HG02623 (cell line): Measurements from ENCODE around the gene GPATCH4.
"Not testable (repeated sequence)": the region's sequence is repeated elsewhere in the genome, so short reads cannot be mapped to it uniquely, and the experiment has no call there.

Source experiments
- ATAC-seq: cut with Tn5 transposase; IDR thresholded peaks from one replicate; pipeline ENCODE4 v1.9.1; 2021; ENCODE audit warnings: moderate library complexity; ENCODE audit not compliant: unreplicated experiment

GPATCH4 gene

GRCh38 chr1:156627313-156627880 is 26.1 kb upstream of the GPATCH4 start:
- no peak for ATAC-seq

DNA sequence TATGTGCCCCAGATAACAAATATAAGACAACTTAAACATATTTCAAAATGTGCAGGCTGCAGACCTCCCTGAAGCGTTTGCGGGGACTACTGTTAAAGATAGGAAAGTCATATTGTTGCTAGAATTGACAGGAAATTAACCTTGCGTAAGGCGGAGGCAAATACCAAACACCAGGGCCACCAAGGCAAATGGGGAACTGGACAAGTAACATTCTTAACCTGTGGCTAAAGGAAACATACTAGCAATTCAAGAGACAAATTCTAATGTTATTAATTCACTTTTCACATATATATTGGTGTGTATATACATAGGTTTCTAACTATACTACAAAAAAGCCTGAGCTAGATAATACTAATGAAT is 24.8 kb upstream of the GPATCH4 start:
- ATAC-seq, result no peak

DNA sequence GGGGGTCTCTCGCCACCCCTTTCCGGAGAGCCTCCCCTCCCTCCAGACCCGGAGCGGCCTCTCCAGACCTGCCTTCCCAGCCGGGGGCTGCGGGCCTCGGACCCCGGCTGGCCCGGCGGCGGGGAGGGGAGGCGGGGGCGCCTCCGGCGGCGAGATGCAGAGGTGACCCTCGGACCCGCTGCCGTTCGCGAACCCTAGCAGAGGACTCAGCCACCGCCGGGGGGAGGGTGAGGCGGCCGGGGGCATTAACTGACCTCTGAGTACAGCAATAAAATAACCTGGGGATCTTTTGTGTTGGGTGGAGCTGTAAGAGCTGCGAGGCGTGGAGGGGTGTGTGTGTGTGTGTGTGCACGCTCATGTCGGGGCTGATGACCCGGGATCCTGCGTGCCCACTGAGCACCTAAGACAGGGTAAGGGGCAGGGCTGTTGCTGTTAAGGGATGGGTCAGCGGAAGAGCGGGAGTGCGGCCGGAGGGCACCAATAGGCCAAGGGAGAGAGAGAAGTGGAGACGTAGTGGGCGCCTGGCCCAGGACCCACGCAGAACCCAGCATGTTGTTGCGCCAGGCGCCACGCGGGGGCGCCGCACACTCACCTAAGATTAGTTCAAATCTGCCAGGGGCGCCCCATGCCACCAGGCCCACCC is 24.3 kb upstream of the GPATCH4 start:
- ATAC-seq, result no peak

DNA sequence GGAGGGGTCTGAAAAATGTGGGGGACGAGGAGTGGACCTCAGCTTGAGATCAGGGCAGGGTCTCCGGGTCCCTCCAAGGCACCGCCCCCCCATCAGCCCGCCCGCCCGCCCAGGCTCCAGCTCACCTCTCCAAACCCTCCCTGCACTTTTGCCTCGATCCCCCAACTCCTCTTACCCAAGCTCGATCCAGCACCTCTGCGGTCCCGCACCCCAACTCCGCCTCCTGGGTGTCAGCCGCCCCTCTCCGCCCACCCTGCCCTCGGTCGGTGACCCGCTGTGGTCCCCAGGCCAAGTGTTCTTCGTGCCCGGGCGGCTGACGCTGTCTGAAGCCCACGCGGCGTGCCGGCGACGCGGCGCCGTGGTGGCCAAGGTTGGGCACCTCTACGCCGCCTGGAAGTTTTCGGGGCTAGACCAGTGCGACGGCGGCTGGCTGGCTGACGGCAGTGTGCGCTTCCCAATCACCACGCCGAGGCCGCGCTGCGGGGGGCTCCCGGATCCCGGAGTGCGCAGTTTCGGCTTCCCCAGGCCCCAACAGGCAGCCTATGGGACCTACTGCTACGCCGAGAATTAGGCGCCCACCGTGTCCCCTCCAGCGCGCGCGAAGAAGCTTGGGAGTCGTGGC is 23.6 kb upstream of the GPATCH4 start:
- ATAC-seq, result no peak

DNA sequence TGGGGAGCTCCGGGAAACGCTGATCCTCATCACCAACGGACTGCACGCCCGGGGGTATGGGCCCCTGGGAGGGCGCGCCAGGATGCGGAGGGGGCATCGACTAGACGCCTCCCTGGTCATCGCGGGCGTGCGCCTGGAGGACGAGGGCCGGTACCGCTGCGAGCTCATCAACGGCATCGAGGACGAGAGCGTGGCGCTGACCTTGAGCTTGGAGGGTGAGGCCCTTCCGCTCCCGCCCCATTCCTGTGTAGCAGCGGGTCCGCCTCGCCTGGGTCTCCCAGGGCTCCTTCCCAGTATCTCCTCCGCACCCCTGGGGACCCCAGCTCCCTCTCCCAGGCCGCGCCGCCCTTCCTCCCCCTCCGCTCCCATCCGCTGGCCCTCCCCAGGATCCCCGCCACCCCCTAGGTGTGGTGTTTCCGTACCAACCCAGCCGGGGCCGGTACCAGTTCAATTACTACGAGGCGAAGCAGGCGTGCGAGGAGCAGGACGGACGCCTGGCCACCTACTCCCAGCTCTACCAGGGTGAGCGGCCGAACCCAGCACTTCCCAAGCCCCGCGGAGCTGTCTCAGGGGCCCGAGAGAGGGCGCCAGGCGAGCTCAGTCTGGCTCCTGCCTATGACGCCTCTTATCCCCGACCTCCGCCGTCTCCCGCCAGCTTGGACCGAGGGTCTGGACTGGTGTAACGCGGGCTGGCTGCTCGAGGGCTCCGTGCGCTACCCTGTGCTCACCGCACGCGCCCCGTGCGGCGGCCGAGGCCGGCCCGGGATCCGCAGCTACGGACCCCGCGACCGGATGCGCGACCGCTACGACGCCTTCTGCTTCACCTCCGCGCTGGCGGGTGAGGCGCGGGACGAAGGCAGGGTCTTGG is 22.9 kb upstream of the GPATCH4 start:
- ATAC-seq, result no peak

- no peak for ATAC-seq
Measured at GRCh38 chr1:156622581-156623297, 21.5 kb upstream of the GPATCH4 start.

GRCh38 chr1:156619582-156619955 is 18.3 kb upstream of the GPATCH4 start:
- no peak for ATAC-seq

DNA sequence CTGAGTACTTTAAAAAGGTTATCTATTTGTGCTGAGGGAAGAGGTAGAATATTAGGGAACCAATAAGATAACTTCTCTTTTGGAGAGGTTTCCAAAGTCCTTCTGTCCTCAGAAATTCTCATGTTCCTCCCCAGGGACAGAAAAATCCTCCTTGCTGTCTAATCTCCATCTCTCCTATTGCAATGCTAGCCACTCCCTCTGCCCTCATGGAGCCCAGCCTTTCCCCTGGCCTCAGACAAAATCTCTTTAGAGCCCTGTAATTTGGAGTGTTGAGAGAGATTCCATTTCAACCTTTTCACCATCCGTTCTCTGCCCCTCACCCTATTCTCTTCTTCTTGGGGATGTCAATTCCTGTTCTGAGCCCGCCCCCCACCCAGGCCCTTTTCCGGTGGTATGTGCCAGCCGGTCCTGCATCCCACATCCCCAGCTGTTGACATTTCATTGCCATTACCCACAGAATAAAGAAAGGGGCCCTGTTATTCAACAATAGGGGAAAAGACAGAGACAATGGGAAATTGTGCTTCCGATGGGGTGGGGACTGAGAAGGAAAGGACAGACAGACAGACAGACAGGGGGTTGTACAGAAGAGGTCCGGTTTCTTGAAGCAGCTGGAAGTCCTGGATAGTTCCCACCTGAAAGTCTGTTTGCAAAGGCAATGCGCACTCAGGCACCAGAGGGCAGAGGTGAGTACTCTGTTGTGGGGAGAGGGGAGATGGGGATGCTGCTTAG is 17.7 kb upstream of the GPATCH4 start, which contains the start of gene HAPLN2:
HAPLN2 (plus strand) TSS at position 563 of the 729 bp plus-strand sequence. CDS start 4,076 bp downstream, outside the sequence.
- ATAC-seq, result no peak

GRCh38 chr1:156616463-156616862 is 15.2 kb upstream of the GPATCH4 start:
- no peak for ATAC-seq

DNA sequence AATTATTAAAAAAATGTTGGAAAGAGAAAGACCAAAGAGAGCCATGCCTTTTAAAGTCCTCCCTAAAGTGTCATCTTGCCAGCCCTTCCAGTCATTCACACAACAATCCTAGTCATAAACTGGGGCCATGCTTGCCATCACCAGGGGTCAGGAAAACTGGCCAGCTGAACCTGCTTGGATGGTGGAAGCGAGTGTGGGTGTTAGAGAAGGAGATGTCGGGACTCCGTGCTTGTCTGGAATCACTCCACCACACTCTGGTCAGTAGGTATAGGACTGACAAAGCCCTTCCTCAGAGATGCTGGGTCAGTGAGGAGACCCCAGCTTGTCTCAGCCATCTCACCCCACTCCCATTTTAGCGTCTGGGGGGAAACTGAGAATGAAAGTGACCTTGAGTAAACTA is 14.7 kb upstream of the GPATCH4 start:
- ATAC-seq, result no peak

- no peak for ATAC-seq
Measured at GRCh38 chr1:156612666-156613065, 11.4 kb upstream of the GPATCH4 start.

DNA sequence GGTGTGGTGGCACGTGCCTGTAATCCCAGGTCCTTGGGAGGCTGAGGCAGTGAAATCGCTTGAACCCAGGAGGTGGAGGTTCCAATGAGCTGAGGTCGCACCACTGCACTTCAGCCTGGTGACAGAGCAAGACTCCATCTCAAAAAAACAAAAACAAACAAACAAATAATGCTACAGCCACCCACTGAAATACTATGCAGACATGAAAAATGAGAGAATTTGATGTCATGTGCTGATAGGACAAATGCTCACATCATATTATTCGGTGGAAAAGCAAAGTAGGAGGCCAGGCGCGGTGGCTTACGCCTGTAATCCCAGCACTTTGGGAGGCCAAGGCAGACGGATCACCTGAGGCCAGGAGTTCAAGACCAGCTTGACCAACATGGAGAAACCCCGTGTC is 8.8 kb upstream of the GPATCH4 start:
- not testable (repeated sequence) for ATAC-seq

DNA sequence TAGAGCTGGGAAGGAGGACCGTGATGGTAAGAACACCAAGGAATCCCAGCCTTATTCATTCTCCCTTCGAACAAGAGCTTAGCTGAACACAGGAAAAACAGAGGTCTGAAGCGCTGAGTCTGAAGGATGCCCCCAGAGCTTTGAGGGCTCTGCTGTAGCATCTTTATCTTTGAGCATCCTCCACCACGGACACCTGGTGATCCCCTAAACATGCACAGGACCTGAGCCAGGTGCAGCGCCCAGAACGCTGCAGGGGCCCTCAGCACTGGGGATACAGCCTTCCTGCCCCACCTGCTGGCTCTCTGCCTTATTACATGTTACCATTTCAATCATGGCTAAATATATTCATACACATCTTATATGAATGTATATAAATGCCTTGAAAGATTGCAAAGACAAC is 7.7 kb upstream of the GPATCH4 start:
- no peak for ATAC-seq

- ATAC-seq, result no peak
Measured at GRCh38 chr1:156608036-156608674, 6.9 kb upstream of the GPATCH4 start.

DNA sequence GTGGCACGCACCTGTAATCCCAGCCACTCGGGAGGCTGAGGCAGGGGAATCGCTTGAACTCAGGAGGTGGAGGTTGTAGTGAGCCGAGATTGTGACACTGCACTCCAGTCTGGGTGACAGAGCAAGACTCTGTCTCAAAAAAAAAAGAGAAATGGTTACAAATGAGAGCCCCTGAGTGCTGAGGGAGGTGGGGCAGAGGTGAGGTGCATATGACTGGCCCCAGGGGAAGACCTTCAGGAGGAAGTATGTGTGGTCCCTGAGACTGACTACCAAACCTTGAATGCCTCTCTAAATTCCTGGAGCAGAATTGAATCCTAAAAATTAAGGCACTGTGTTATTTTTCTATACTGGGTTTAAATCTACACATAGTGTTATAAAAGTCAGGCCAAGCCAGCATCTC is 6.1 kb upstream of the GPATCH4 start:
- ATAC-seq, result not testable (repeated sequence)

- ATAC-seq, result no peak
Measured at GRCh38 chr1:156602557-156602993, 1.3 kb upstream of the GPATCH4 start.

DNA sequence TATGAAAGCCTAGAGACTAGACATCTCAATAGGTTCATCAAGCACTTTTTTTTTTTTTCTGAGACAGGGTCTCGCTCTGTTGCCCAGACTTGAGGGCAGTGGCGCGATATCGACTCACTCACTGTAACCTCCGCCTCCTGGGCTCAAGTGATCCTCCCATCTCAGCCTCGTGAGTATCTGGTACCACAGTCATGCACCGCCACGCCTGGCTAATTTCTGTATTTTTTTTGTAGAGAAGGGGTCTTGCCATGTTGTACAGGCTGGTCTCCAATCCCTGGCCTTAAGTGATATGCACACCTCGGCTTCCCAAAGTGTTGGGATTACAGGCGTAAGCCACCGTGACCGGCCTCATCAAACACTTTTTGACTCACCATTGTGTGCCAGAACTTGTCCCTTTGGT is 613 bp upstream of the GPATCH4 start:
- no peak for ATAC-seq

DNA sequence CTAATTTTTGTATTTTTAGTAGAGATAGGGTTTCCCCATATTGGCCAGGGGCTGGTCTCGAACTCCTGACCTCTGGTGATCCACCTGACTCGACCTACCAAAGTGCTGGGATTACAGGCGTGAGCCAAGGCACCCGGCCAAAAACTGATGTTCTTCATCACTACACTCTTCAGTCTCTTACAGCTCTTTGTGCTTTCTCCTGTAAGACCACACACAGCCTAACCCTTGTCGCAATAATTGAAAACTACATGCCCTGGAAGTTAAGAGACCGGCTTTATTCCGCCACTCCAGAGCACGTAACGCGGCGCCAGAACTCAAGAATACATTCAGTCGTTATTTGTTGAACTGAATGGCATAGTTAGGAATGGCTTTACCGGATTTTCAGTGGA is 552 bp downstream of the GPATCH4 start:
- no peak for ATAC-seq

DNA sequence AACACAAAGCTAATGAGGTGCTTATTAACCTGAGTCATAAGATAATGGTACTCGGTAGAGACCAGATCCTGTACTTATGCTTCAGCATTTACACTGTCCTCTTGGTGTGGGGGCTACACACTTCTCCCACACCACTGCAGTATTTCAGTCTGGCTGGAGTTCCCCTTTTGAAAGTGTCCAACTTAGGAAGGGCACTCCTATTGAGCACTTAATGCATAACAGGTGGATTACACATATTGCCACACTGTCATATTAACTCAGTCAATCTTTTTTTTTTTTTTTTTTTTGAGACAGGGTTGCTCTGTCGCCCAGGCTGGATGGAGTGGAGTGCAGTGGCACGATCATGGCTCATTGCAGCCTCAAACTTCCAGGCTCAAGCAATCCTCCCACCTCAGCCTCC is 1.5 kb downstream of the GPATCH4 start:
- no peak for ATAC-seq
